HG02981 (cell line): Measurements from ENCODE around the gene OPRD1.

Experiments
- ATAC-seq: cut with Tn5 transposase; IDR thresholded peaks from one replicate; pipeline ENCODE4 v1.9.1; 2021; ENCODE audit warnings: mild to moderate bottlenecking, moderate library complexity; ENCODE audit not compliant: unreplicated experiment

Gene OPRD1

GRCh38 chr1:28902738-28903137 lies 90.8 kb downstream of the OPRD1 start:
- ATAC-seq = no peak

DNA sequence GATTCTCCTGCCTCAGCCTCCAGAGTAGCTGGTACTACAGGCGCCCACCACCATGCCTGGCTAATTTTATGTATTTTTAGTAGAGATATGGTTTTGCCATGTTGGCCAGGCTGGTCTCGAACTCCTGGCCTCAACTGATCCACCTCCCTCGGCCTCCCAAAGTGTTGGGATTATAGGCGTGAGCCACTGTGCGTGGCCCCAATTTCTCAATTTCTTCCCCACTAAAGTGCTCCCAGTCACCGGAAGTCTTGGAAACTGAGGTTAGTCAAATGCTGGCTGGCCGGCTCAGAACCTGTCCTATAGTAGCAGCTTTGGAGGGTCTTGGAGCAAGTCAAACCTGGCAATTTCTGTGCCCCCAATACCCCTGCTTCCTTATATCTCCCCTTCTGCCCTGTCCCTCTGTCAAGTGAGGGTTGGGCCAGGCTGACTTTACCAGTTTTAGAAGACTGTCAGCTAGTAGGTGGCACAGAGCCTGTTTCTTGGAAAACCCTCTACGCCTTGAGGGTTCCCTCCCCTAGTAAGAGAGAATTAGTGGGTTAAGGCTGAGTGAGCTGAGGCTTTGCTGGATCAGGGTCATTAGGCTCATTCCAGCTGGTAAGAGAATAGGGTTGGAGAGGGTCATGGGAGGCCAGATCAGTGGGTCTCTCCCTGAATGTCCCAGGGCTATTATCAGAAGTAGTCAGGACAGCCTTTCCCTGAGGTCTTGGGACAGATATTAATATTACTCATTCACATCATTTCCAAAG lies 94.1 kb downstream of the OPRD1 start:
- ATAC-seq = no peak

- no peak for ATAC-seq
These were observed 97.2 kb downstream of the OPRD1 start for GRCh38 chr1:28909198-28909597.

GRCh38 chr1:28910379-28911115 lies 98.6 kb downstream of the OPRD1 start:
- ATAC-seq = no peak

GRCh38 chr1:28913786-28914227 lies 101.8 kb downstream of the OPRD1 start:
- no peak for ATAC-seq

- ATAC-seq = peak; percentile 83
These were observed 102.5 kb downstream of the OPRD1 start, which contains the start of gene EPB41 for GRCh38 chr1:28914228-28915030. Gene EPB41 (plus strand): TSS chr1:28914569. CDS start chr1:28987438, 72,869 bp downstream.

DNA sequence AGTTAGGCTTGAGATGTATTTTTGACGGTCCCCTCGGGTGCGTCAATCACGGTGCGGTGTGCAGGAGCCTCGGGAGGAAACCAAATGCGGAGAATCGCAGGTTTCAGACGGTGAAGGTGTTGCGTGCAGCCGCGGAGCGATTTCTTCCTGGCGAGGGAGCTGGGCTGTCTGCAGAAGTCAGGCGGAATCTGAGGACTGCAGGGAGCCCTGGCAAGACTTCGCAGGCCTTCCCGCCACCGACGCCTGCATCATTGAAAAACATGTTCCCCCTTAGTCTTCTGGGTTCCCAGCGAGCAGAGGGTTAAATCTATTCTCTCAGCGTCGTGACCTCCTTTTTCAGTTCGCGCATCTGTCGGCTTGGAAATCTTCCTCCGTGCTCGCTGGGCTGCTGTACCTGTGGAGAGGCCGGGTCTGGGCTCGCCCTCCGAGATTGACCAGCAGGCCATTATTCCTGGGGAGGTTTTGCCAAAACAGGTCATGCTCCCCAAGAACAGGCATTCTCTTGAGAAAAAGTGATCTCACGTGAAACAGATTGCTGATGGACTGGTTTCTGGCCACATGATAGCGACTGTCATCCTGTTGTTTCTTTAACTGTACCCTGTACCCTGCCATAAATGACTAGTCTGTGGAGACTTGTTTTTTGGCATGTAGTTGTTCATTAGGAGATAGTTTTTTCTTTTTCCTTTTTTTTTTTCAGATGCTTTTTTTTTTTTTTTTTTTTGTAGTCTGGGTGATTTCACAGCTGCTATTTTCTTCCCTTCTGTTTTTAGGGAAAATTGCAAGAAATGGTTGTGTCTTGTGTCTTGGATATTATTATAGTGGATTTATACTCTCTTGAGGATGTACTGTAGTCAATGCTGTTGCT lies 103.3 kb downstream of the OPRD1 start:
- peak; percentile 9 for ATAC-seq

DNA sequence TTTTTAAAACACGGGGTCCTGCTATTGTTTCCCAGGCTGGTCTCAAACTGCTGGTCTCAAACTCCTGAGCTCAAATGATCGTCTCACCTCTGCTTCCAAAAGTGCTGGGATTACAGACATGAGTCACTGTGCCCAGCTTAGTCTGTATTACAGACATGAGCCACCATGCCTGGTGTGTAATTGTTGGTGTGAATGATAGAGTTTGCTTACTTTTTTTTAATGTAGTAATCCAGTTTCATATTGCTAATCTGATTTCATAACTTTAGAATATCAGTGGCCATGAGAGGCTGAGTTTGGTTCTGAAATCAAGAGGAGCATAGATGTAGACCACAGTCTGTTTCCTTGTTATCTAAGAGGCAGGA lies 105.8 kb downstream of the OPRD1 start:
- ATAC-seq = no peak
